Panc1 (cell line): Measurements from ENCODE around the gene STAU1. TPM values are rescaled to one million over a fixed set of nuclear protein-coding genes. Genes with fewer than 3 reads are reported as not detected.

Experiments used
- ATAC-seq: fragments of 200-7000 bp; cut with Tn5 transposase; 2 replicates; pipeline ENCODE4 v1.9.1; 2020; ENCODE audit warnings: mild to moderate bottlenecking, moderate library complexity
- BruUV-seq: library from RNA; stranded (reverse); fragments of 400-500 nt; replicated peaks from 2 replicates; lab custom pipeline; 2021; lab: Mats Ljungman, UMichigan
- CTCF ChIA-PET: fragments of 300-600 bp; sonication (Branson Sonifier 250); formaldehyde crosslinking; loops from one replicate; lab custom pipeline; 2022; ENCODE audit warnings: antibody characterized with exemption; lab: Charles Lee
- POLR2A ChIA-PET: fragments of 300-600 bp; sonication (Branson Sonifier 250); formaldehyde crosslinking; loops from one replicate; lab custom pipeline; 2022; ENCODE audit warnings: antibody characterized with exemption; lab: Charles Lee
- DNase-seq: peaks from one replicate; pipeline ENCODE4 v3.0.0-alpha.2; 2010; ENCODE audit warnings: low read depth, low spot score
- H3K27ac ChIP-seq: 2 replicates; pipeline ENCODE4 v1.5.1; 2011; ENCODE audit warnings: mild to moderate bottlenecking, low read length, inconsistent platforms
- H3K27me3 ChIP-seq: fragments of 200-500 bp; sonication (Bioruptor generic); 2 replicates; pipeline ENCODE4 v1.6.0; 2014; ENCODE audit warnings: low read length, inconsistent platforms; ENCODE audit not compliant: control insufficient read depth, insufficient read depth
- H3K36me3 ChIP-seq: fragments of 200-500 bp; sonication (Bioruptor generic); 2 replicates; pipeline ENCODE4 v1.5.1; 2014; ENCODE audit warnings: inconsistent platforms, mild to moderate bottlenecking, low read length, moderate library complexity; ENCODE audit not compliant: control insufficient read depth, insufficient read depth
- H3K4me1 ChIP-seq: 2 replicates; pipeline ENCODE4 v1.5.1; 2011; ENCODE audit warnings: inconsistent platforms, mild to moderate bottlenecking, low read length, moderate library complexity; ENCODE audit not compliant: control insufficient read depth, insufficient read depth
- H3K4me3 ChIP-seq, 2 experiments: 2 replicates each; pipeline ENCODE4 v1.5.1; 2011 to 2012; ENCODE audit warnings: low read depth in 2 of 2, low read length in 2 of 2, mild to moderate bottlenecking in 2 of 2, inconsistent platforms in 1 of 2, moderate library complexity in 1 of 2
- H3K9me3 ChIP-seq: fragments of 200-500 bp; sonication (Bioruptor generic); 2 replicates; pipeline ENCODE4 v1.5.1; 2014; ENCODE audit warnings: low read depth, mild to moderate bottlenecking, inconsistent platforms, low read length, moderate library complexity; ENCODE audit not compliant: control insufficient read depth, insufficient read depth
- CTCF ChIP-seq: fragments of 450-650 bp; IDR thresholded peaks from 2 replicates; pipeline ENCODE4 v1.5.1; 2017; ENCODE audit warnings: mild to moderate bottlenecking
- POLR2AphosphoS5 ChIP-seq: IDR thresholded peaks from 2 replicates; pipeline ENCODE4 v1.6.1; 2012; ENCODE audit warnings: mild to moderate bottlenecking, low read depth, low read length, moderate library complexity
- REST ChIP-seq, 2 experiments: IDR thresholded peaks; 2 replicates each; pipeline ENCODE4 v1.6.1; 2011 to 2012; ENCODE audit warnings: low read depth in 2 of 2, control low read depth in 1 of 2, low read length in 1 of 2, mild to moderate bottlenecking in 1 of 2, moderate library complexity in 1 of 2; ENCODE audit not compliant: insufficient read depth in 1 of 2
- SIN3A ChIP-seq: IDR thresholded peaks from 2 replicates; pipeline ENCODE4 v1.6.1; 2012; ENCODE audit warnings: low read depth, mild to moderate bottlenecking, low read length, moderate library complexity, borderline replicate concordance; ENCODE audit not compliant: insufficient read depth
- TCF7L2 ChIP-seq: IDR thresholded peaks from 2 replicates; pipeline ENCODE4 v1.6.1; 2011; ENCODE audit warnings: mild to moderate bottlenecking, low read depth, low read length, inconsistent platforms
- in situ Hi-C: cut with HindIII; loops from 2 replicates; pipeline ENCODE4 v1.10.0; 2016; ENCODE audit warnings: low sequenced_read_pairs, low pct_unique_long_range_greater_than_20kb
- intact Hi-C: fragments of 100-400 bp; cut with micrococcal nuclease; formaldehyde crosslinking; loops from one replicate; pipeline ENCODE4 v1.10.0; 2022; ENCODE audit not compliant: unreplicated experiment
- total RNA-seq: library from RNA; stranded (reverse); gene quantifications from one replicate; pipeline ENCODE4 v1.2.1, GENCODE V29; 2021; ENCODE audit not compliant: unreplicated experiment

The STAU1 gene
- total RNA-seq, 1 experiment from 2014 or later, result 103 TPM

- intact Hi-C loops, result no loop called here
- no peak overlapping the region for H3K4me3 ChIP-seq
- in situ Hi-C loops, result no loop called here
- ChIA-PET CTCF (interaction anchor here (0.6 kb wide), 1 partner anchor 117 kb away, joined by 6 read pairs; no protein-coding TSS in a partner anchor), POLR2A (no interaction called here)
- ATAC-seq (no peak), DNase-seq (no peak)
- no TSS peak for BruUV-seq
- no peak overlapping the region for H3K27ac ChIP-seq
- peaks cover 41% of the 10 kb centered on the region for H3K36me3 ChIP-seq
- H3K4me1 ChIP-seq, result no peaks in the 10 kb centered on the region
- TF ChIP-seq POLR2AphosphoS5 (no peak), TCF7L2 (no peak), REST (IDR thresholded peaks at IDR 0.05; ENCODE audit: insufficient read depth in 1 of 2, low read depth in 2 of 2, low read length in 1 of 2) (no peak), CTCF (no peak), SIN3A (no peak)
- H3K9me3 ChIP-seq, result no peaks in the 10 kb centered on the region
- H3K27me3 ChIP-seq, result no peaks in the 10 kb centered on the region
Observed at GRCh38 chr20:49099011-49099410, 89.1 kb downstream of the STAU1 start.

GRCh38 chr20:49098136-49098535, 90.0 kb downstream of the STAU1 start:
- Histone ChIP-seq H3K27ac (no peak overlapping the region), H3K27me3 (no peaks in the 10 kb centered on the region), H3K9me3 (no peaks in the 10 kb centered on the region), H3K4me1 (no peaks in the 10 kb centered on the region), H3K4me3 (no peak overlapping the region), H3K36me3 (peaks cover 37% of the 10 kb centered on the region)
- ChIA-PET CTCF (interaction anchor here (0.7 kb wide), 1 partner anchor 881 kb away, joined by 12 read pairs; no protein-coding TSS in a partner anchor), POLR2A (interaction anchor here (0.5 kb wide), 1 partner anchor 97 kb away, joined by 9 read pairs; no protein-coding TSS in a partner anchor)
- intact Hi-C loops (no loop called here), in situ Hi-C loops (no loop called here)
- DNase-seq, result no peak
- ATAC-seq, result no peak
- BruUV-seq, result no TSS peak
- no peak for TF ChIP-seq REST (IDR thresholded peaks at IDR 0.05; ENCODE audit: insufficient read depth in 1 of 2, low read depth in 2 of 2, low read length in 1 of 2)
- no peak for TF ChIP-seq CTCF
- TF ChIP-seq POLR2AphosphoS5, result no peak
- TF ChIP-seq TCF7L2, result no peak
- no peak for TF ChIP-seq SIN3A
